Measurements from ENCODE around the gene RTP1. TPM values are rescaled to one million over a fixed set of nuclear protein-coding genes. Genes with fewer than 3 reads are reported as not detected.

The RTP1 gene
- total and polyA plus RNA-seq, 8 donors = not detected

GRCh38 chr3:187186375-187186774 is 10.9 kb upstream of the RTP1 start:
- ATAC-seq = no peak
- 51 to 52% methylated on average over 2 of the region's 2 CpGs for WGBS, 2 donors

GRCh38 chr3:187186801-187187421 is 10.4 kb upstream of the RTP1 start:
- Histone ChIP-seq H3K9me3 (no peaks in the 10 kb centered on the region), H3K4me3 (no peak overlapping the region), H3K27ac (no peak overlapping the region), H3K27me3 (no peaks in the 10 kb centered on the region), H3K4me1 (no peaks in the 10 kb centered on the region), H3K36me3 (no peaks in the 10 kb centered on the region)
- DNase-seq (peak in 1 of 6 donors; percentile 29), ATAC-seq (peak; percentile 64 to 85 (median 74)), FAIRE-seq (no peak)
- no peak for TF ChIP-seq CTCF (IDR thresholded peaks at IDR 0.05)
- intact Hi-C loops (cut with DNase I) = no loop called here
- WGBS, 2 donors = 43 to 51% methylated on average over 5 of the region's 5 CpGs

More at GRCh38 chr3:187186375-187186774, 10.9 kb upstream of the RTP1 start:
- H3K27ac ChIP-seq = no peak overlapping the region
- FAIRE-seq (no peak), DNase-seq (no peak)
- no peaks in the 10 kb centered on the region for H3K4me1 ChIP-seq
- no peak for TF ChIP-seq CTCF (IDR thresholded peaks at IDR 0.05)
- H3K9me3 ChIP-seq = no peaks in the 10 kb centered on the region
- H3K4me3 ChIP-seq = no peak overlapping the region
- H3K36me3 ChIP-seq = no peaks in the 10 kb centered on the region
- intact Hi-C loops (cut with DNase I) = no loop called here
- no peaks in the 10 kb centered on the region for H3K27me3 ChIP-seq

DNA sequence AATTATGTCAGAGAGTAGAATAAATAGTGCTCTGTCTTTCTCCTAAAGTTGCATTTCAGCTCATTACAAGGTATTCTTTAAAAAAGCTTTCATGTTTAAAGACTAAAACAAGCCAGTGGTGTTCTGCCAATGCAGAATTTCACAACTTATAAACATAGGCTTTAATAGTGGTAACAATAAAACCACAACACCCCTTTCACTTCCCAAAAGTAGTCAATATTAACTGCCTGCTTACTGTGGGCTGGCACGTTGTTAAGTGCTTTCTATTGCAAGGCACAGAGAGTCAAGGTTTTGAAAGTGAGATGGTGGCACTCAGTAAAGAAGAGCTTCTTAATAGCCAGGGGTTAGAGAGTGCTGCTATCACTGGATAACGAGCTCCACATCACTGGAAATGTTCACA is 8.4 kb upstream of the RTP1 start:
- Histone ChIP-seq H3K36me3 (no peaks in the 10 kb centered on the region), H3K27me3 (no peaks in the 10 kb centered on the region), H3K27ac (no peak overlapping the region), H3K9me3 (no peaks in the 10 kb centered on the region), H3K4me3 (no peak overlapping the region), H3K4me1 (no peaks in the 10 kb centered on the region)
- DNase-seq (no peak), FAIRE-seq (no peak), ATAC-seq (no peak)
- 33% methylated on average over 2 of the region's 2 CpGs for WGBS, 2 donors
- intact Hi-C loops (cut with DNase I) = no loop called here
- no peak for TF ChIP-seq CTCF (IDR thresholded peaks at IDR 0.05)

DNA sequence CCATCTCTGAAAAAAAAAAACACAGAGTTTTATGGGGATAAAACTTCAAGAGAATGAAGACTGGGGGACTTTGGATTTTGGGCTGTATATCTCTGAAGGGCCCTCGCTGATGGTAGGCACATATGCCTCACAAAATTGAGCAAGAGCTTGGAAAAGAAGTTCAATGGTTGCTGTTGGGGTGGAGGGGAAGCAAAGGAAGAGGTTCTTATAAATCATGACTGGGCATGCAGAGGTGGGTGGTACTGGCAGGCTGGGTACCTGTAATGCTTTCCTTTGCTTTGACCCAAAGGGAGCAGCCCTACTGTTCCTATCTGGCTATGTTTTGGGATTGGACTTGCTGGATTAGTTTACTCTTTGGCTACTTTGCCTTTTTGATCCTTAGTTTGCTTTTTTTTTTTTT is 6.0 kb upstream of the RTP1 start:
- WGBS, 2 donors = 57% methylated on average over 1 of the region's 1 CpG
- Histone ChIP-seq H3K4me1 (no peaks in the 10 kb centered on the region), H3K4me3 (no peak overlapping the region), H3K36me3 (no peaks in the 10 kb centered on the region), H3K9me3 (no peaks in the 10 kb centered on the region), H3K27me3 (no peaks in the 10 kb centered on the region), H3K27ac (no peak overlapping the region)
- ATAC-seq (no peak), DNase-seq (no peak), FAIRE-seq (no peak)
- TF ChIP-seq CTCF (IDR thresholded peaks at IDR 0.05) = no peak
- intact Hi-C loops (cut with DNase I) = no loop called here

- Histone ChIP-seq H3K4me1 (no peaks in the 10 kb centered on the region), H3K9me3 (no peaks in the 10 kb centered on the region), H3K27ac (no peak overlapping the region), H3K27me3 (no peaks in the 10 kb centered on the region), H3K36me3 (no peaks in the 10 kb centered on the region), H3K4me3 (no peak overlapping the region)
- ATAC-seq (no peak), DNase-seq (no peak), FAIRE-seq (no peak)
- intact Hi-C loops (cut with DNase I) = no loop called here
- no peak for TF ChIP-seq CTCF (IDR thresholded peaks at IDR 0.05)
Observed at GRCh38 chr3:187193181-187193580, 4.1 kb upstream of the RTP1 start.
